GM18873 (cell line): ENCODE data around the gene FOXO4.

Experiments
- ATAC-seq: cut with Tn5 transposase; IDR thresholded peaks from one replicate; pipeline ENCODE4 v1.9.1; 2021; ENCODE audit warnings: mild to moderate bottlenecking, moderate library complexity, moderate number of reproducible peaks; ENCODE audit not compliant: unreplicated experiment, low FRiP score

The FOXO4 gene

DNA sequence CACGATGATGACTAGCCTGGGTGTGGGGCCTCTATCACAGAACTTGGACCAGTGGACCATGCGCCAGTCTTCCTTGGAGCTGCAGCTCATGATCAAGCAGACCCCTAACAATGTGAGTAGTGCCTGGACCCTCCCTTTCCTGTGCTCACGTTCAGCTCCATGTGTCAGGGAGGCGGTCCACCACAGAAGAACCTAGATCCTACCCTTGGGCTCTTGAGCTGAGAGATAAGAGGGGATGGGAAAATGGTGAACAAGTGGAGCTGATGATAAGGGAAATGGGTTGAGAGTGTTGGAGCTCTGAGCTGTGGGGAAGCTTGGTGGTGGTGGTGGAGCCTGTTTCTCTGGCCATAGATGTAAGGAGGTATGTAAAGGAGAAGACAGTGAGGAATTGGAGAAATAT lies 35.9 kb downstream of the FOXO4 start:
- no peak for ATAC-seq

DNA sequence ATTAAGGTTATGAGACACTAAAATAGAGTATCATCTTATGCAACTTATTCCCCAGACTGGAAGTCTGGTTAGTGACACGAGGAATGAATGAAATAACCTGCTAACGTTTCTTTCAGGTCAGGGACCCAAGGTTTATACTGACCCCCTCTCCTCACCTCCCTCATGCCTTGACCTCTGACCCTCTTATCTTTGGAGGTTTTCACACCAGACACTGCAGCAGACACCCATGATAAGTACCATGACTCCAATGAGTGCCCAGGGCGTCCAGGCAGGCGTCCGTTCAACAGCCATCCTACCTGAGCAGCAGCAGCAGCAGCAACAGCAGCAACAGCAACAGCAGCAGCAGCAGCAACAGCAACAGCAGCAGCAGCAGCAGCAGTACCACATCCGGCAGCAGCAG lies 44.8 kb downstream of the FOXO4 start:
- no peak for ATAC-seq

DNA sequence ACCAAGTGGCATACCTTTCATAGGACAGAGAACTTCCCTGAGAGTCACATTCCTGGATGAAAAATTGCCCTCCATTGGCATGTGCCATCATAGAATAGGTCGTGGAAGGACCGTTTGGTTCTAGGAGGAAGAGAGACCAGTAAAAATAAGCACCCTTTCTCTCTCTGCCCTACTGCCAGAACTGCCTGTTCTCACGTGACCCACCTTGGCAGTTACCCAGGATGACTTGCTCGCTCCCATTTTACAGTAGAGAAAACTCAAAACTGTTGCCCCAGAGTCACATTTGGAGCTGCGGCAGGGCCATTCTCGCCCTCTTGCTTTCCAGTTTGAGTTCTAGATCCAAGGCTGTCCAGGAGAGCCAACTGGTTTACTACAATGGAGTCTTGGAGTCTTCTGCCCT lies 47.9 kb downstream of the FOXO4 start:
- no peak for ATAC-seq

DNA sequence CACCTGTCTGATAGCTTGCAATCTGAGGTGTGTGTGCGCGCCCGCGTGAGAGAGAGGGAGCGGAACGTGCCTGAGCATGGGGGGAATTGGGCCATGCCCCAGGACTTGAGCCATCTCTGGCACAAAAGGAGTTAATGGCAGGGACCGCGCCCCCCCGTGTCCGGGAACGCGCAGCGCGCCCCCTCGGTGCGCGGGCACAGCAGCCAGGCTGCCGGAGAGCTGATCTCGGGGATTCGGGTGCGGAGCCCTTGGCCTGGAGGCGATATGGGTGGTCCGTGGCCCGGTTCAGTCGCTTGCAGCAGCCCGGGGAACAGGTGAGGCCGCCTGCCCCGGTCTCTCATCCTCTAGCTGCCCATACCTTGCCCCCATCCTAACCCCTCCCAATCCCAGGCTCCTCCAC lies 49.0 kb downstream of the FOXO4 start, which contains the start of gene NLGN3:
Gene NLGN3 (plus strand): TSS at position 191 of the 400 bp plus-strand sequence. CDS start 2,909 bp downstream, outside the sequence.
- no peak for ATAC-seq

DNA sequence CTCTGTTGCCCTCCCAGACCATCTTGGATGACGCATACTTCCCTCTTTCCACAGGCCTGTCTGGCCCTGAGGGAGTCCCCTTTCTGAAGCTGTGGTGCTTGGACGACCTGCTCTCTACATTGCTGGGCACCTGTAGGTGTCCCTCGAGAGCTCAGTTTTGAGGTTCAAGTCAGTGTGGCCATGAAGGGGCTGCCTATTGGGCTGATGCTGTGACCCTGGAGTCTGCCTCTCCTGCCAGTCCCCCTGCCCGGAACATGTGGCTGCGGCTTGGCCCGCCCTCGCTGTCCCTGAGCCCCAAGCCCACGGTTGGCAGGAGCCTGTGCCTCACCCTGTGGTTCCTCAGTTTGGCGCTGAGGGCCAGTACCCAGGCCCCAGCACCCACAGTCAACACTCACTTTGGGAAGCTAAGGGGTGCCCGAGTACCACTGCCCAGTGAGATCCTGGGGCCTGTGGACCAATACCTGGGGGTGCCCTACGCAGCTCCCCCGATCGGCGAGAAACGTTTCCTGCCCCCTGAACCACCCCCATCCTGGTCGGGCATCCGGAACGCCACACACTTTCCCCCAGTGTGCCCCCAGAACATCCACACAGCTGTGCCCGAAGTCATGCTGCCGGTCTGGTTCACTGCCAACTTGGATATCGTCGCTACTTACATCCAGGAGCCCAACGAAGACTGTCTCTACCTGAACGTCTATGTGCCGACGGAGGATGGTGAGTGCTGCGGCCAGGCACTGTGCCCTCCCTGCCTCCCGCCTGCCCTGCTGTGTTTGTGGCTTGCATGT lies 52.0 kb downstream of the FOXO4 start:
- no peak for ATAC-seq

DNA sequence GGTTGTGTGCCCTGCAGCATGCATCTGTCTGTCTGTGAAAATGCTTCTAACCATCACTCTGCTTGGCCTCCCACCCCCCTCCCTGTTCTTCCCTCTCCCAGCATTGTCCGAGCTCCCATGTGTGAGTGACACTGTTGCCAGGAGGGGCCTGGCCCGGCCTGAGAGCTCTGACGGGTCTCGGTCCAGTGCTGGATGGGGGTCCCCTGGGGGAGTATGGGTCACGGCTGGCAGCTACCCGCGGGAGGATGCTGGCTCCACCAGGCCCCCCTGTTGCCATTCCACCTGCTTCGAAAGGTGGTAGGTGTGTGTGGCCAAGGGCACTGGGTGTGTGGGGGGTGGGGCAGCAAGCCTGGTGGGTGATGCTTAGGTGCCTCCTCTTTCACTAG lies 52.6 kb downstream of the FOXO4 start:
- ATAC-seq = no peak

DNA sequence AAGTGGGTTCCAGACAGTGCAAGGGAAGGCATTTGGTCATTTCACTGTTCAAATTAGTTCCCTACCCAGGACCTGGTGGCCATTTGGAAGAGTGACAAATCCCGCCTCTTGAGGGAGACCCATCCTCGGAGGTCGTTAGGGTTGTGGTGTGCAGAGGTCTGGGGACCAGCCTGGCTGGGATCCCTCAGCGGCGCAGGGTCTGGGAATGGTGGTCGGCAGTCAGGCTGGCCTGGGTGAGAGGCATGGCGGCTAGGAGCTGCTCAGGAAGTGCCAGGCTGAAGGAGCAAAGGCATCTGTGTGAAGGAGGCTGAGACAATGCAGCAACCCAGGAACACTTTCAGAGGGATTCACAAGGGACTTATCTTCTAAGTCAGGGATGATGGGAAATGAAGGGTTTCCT lies 55.7 kb downstream of the FOXO4 start:
- no peak for ATAC-seq
